HL-60 (cell line): ENCODE results near the gene FAM32A.

Source experiments
- TF ChIP-seq, protein P1 (sequence below): IDR thresholded peaks from 2 replicates; pipeline ENCODE4 v1.6.1; 2012; ENCODE audit warnings: low read depth; ENCODE audit not compliant: insufficient replicate concordance
- TF ChIP-seq, protein P2 (sequence below): IDR thresholded peaks from one replicate; pipeline ENCODE4 v1.5.1; 2011; ENCODE audit warnings: low read length, control low read depth, inconsistent platforms; ENCODE audit not compliant: insufficient read depth

DNA sequence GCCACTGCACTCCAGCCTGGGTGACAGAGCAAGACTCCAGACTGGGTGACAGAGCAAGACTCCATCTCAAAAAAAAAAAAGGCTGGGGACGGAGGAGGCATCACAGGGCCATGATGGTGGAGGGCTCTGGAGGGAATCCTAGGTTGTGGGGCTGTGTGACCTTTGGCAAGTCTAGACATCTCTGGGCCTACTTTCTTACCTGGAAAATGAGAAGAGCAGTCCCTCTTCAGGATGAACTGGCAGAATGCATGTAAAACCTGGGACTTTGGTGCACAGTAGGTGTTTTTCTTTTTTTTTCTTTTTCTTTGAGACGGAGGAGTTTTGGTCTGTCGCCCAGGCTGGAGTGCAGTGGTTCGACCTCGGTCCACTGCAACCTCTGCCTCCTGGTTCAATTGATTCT is 25.6 kb upstream of the FAM32A start:
- TF ChIP-seq, protein P1, sequence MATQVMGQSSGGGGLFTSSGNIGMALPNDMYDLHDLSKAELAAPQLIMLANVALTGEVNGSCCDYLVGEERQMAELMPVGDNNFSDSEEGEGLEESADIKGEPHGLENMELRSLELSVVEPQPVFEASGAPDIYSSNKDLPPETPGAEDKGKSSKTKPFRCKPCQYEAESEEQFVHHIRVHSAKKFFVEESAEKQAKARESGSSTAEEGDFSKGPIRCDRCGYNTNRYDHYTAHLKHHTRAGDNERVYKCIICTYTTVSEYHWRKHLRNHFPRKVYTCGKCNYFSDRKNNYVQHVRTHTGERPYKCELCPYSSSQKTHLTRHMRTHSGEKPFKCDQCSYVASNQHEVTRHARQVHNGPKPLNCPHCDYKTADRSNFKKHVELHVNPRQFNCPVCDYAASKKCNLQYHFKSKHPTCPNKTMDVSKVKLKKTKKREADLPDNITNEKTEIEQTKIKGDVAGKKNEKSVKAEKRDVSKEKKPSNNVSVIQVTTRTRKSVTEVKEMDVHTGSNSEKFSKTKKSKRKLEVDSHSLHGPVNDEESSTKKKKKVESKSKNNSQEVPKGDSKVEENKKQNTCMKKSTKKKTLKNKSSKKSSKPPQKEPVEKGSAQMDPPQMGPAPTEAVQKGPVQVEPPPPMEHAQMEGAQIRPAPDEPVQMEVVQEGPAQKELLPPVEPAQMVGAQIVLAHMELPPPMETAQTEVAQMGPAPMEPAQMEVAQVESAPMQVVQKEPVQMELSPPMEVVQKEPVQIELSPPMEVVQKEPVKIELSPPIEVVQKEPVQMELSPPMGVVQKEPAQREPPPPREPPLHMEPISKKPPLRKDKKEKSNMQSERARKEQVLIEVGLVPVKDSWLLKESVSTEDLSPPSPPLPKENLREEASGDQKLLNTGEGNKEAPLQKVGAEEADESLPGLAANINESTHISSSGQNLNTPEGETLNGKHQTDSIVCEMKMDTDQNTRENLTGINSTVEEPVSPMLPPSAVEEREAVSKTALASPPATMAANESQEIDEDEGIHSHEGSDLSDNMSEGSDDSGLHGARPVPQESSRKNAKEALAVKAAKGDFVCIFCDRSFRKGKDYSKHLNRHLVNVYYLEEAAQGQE: no peak
- TF ChIP-seq, protein P2, sequence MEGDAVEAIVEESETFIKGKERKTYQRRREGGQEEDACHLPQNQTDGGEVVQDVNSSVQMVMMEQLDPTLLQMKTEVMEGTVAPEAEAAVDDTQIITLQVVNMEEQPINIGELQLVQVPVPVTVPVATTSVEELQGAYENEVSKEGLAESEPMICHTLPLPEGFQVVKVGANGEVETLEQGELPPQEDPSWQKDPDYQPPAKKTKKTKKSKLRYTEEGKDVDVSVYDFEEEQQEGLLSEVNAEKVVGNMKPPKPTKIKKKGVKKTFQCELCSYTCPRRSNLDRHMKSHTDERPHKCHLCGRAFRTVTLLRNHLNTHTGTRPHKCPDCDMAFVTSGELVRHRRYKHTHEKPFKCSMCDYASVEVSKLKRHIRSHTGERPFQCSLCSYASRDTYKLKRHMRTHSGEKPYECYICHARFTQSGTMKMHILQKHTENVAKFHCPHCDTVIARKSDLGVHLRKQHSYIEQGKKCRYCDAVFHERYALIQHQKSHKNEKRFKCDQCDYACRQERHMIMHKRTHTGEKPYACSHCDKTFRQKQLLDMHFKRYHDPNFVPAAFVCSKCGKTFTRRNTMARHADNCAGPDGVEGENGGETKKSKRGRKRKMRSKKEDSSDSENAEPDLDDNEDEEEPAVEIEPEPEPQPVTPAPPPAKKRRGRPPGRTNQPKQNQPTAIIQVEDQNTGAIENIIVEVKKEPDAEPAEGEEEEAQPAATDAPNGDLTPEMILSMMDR: no peak
